ENCODE results near the gene GLUL.

The GLUL gene

GRCh38 chr1:182368358-182368757 is 23.2 kb downstream of the GLUL start:
- Histone ChIP-seq H3K36me3 (ENCODE audit: control insufficient read depth in 2 of 2, insufficient read depth in 1 of 2, low read length in 2 of 2) (no peaks in the 10 kb centered on the region), H3K4me1 (ENCODE audit: control insufficient read depth, insufficient read depth, low read length) (no peaks in the 10 kb centered on the region), H3K4me3 (ENCODE audit: low read depth, low read length) (no peak overlapping the region), H3K27ac (ENCODE audit: extremely low read depth, low read depth, low read length) (no peak overlapping the region), H3K9me3 (ENCODE audit: control insufficient read depth, insufficient read depth, low read depth, low read length) (no peaks in the 10 kb centered on the region)
- no peak for TF ChIP-seq TSHZ1 (tag by site-specific recombination; IDR thresholded peaks at IDR 0.05; ENCODE audit: borderline replicate concordance)
- 0 out of 2 replicates have a peak, but pooled peaks have one; percentile 15 for TF ChIP-seq SCRT1 (tag by site-specific recombination; IDR thresholded peaks at IDR 0.05; ENCODE audit: borderline replicate concordance)
- no peak for TF ChIP-seq ZSCAN30 (tag by site-specific recombination; IDR thresholded peaks at IDR 0.05)
- TF ChIP-seq SCRT2 (tag by site-specific recombination; IDR thresholded peaks at IDR 0.05), result 0 out of 2 replicates have a peak, but pooled peaks have one; percentile 38
- CTCF ChIA-PET, result interaction anchor here (0.6 kb wide), 1 partner anchor 1210 kb away, joined by 4 read pairs; no protein-coding TSS in a partner anchor
- POLR2A ChIA-PET, result no interaction called here

- ChIA-PET CTCF (no interaction called here), POLR2A (no interaction called here)
- H3K27ac ChIP-seq (ENCODE audit: extremely low read depth, low read depth, low read length), result no peak overlapping the region
- TF ChIP-seq ZNF221 (tag by site-specific recombination; IDR thresholded peaks at IDR 0.05; ENCODE audit: borderline replicate concordance) (no peak), ZNF629 (tag by site-specific recombination; IDR thresholded peaks at IDR 0.05) (no peak), ZNF544 (tag by site-specific recombination; IDR thresholded peaks at IDR 0.05) (no peak), ZNF785 (tag by site-specific recombination; IDR thresholded peaks at IDR 0.05) (no peak), ZNF530 (tag by site-specific recombination; IDR thresholded peaks at IDR 0.05; ENCODE audit: low read depth) (no peak), PRDM4 (tag by site-specific recombination; IDR thresholded peaks at IDR 0.05) (no peak), ZNF37A (tag by site-specific recombination; IDR thresholded peaks at IDR 0.05) (no peak), ZNF48 (tag by site-specific recombination; IDR thresholded peaks at IDR 0.05) (no peak), ZNF843 (tag by site-specific recombination; IDR thresholded peaks at IDR 0.05) (no peak)
- no peak overlapping the region for H3K4me3 ChIP-seq (ENCODE audit: low read depth, low read length)
- no peaks in the 10 kb centered on the region for H3K9me3 ChIP-seq (ENCODE audit: control insufficient read depth, insufficient read depth, low read depth, low read length)
- H3K4me1 ChIP-seq (ENCODE audit: control insufficient read depth, insufficient read depth, low read length), result no peaks in the 10 kb centered on the region
- H3K36me3 ChIP-seq (ENCODE audit: control insufficient read depth in 2 of 2, insufficient read depth in 1 of 2, low read length in 2 of 2), result no peaks in the 10 kb centered on the region
These were observed 23.7 kb downstream of the GLUL start for GRCh38 chr1:182367926-182368325.

GRCh38 chr1:182366596-182366995 is 25.0 kb downstream of the GLUL start:
- no peak for TF ChIP-seq IKZF3 (tag by site-specific recombination; IDR thresholded peaks at IDR 0.05)
- TF ChIP-seq ZBTB17 (tag by site-specific recombination; IDR thresholded peaks at IDR 0.05), result no peak
- peak; percentile 41; the same call in 1 of the 2 replicates for TF ChIP-seq ZNF366 (tag by site-specific recombination; conservative IDR thresholded peaks at IDR 0.05)
- Histone ChIP-seq H3K4me3 (ENCODE audit: low read depth, low read length) (no peak overlapping the region), H3K27ac (ENCODE audit: extremely low read depth, low read depth, low read length) (no peak overlapping the region), H3K9me3 (ENCODE audit: control insufficient read depth, insufficient read depth, low read depth, low read length) (no peaks in the 10 kb centered on the region), H3K36me3 (ENCODE audit: control insufficient read depth in 2 of 2, insufficient read depth in 1 of 2, low read length in 2 of 2) (no peaks in the 10 kb centered on the region), H3K4me1 (ENCODE audit: control insufficient read depth, insufficient read depth, low read length) (no peaks in the 10 kb centered on the region)
- CTCF ChIA-PET, result no interaction called here
- POLR2A ChIA-PET, result no interaction called here

All from HEK293 (cell line).